SK-N-MC (cell line): ENCODE measurements around the gene ZNF575.

Experiments
- DNase-seq: peaks from one replicate; pipeline ENCODE4 v3.0.0-alpha.2; 2011; ENCODE audit warnings: low read depth, low spot score
- H3K27ac ChIP-seq: fragments of 200-600 bp; sonication (generic); 2 replicates; pipeline ENCODE4 v1.5.1; 2016; ENCODE audit warnings: mixed run types
- H3K36me3 ChIP-seq: fragments of 200-600 bp; sonication (generic); 2 replicates; pipeline ENCODE4 v1.6.1; 2017; ENCODE audit warnings: antibody characterized with exemption, low read length, mixed read lengths; ENCODE audit not compliant: insufficient read depth
- H3K4me3 ChIP-seq: fragments of 200-600 bp; sonication (generic); 2 replicates; pipeline ENCODE4 v1.5.1; 2016
- H3K9ac ChIP-seq: fragments of 200-600 bp; sonication (generic); 2 replicates; pipeline ENCODE4 v1.8.0; 2017; ENCODE audit warnings: mixed run types, mixed read lengths; ENCODE audit not compliant: insufficient read length
- H3K9me3 ChIP-seq: fragments of 200-600 bp; sonication (generic); 2 replicates; pipeline ENCODE4 v1.6.1; 2017; ENCODE audit warnings: low read depth, mild to moderate bottlenecking, antibody characterized with exemption, low read length, moderate library complexity, mixed read lengths
- EZH2 ChIP-seq: fragments of 200-600 bp; sonication (generic); IDR thresholded peaks from one replicate; pipeline ENCODE4 v1.6.1; 2017; ENCODE audit warnings: antibody characterized with exemption
- FOXP2 ChIP-seq: optimal IDR thresholded peaks from 2 replicates; pipeline ENCODE3; 2011; ENCODE audit warnings: mild to moderate bottlenecking, moderate library complexity; ENCODE audit not compliant: insufficient read depth; ENCODE audit errors: extremely low read length, control extremely low read depth
- POLR2AphosphoS5 ChIP-seq: IDR thresholded peaks from 2 replicates; pipeline ENCODE4 v1.6.1; 2012; ENCODE audit warnings: mild to moderate bottlenecking, low read depth, low read length, borderline replicate concordance

The ZNF575 gene

GRCh38 chr19:43533546-43534304, 737 bp downstream of the ZNF575 start:
- H3K36me3 ChIP-seq = peaks cover 7% of the 10 kb centered on the region
- H3K4me3 ChIP-seq = peak overlapping the region; percentile 58
- H3K27ac ChIP-seq = no peak overlapping the region
- peak; percentile 98 for DNase-seq
- no peak overlapping the region for H3K9ac ChIP-seq
- TF ChIP-seq POLR2AphosphoS5 (0 out of 2 replicates have a peak, but pooled peaks have one; percentile 23), EZH2 (no peak), FOXP2 (no peak)
- no peaks in the 10 kb centered on the region for H3K9me3 ChIP-seq

GRCh38 chr19:43534305-43534815, 1.4 kb downstream of the ZNF575 start:
- no peak for TF ChIP-seq FOXP2
- TF ChIP-seq EZH2 = no peak
- TF ChIP-seq POLR2AphosphoS5 = no peak

GRCh38 chr19:43534816-43535761, 2.1 kb downstream of the ZNF575 start:
- DNase-seq = no peak
- Histone ChIP-seq H3K9ac (no peak overlapping the region), H3K4me3 (no peak overlapping the region), H3K36me3 (peaks cover 16% of the 10 kb centered on the region), H3K9me3 (no peaks in the 10 kb centered on the region), H3K27ac (no peak overlapping the region)
- TF ChIP-seq POLR2AphosphoS5 (no peak), FOXP2 (no peak), EZH2 (no peak)

More at GRCh38 chr19:43534305-43534815, 1.4 kb downstream of the ZNF575 start:
- Histone ChIP-seq H3K9me3 (no peaks in the 10 kb centered on the region), H3K27ac (no peak overlapping the region), H3K36me3 (peaks cover 13% of the 10 kb centered on the region), H3K4me3 (no peak overlapping the region), H3K9ac (no peak overlapping the region)
- DNase-seq = no peak

GRCh38 chr19:43538922-43539321, 5.9 kb downstream of the ZNF575 start:
- Histone ChIP-seq H3K36me3 (peaks cover 40% of the 10 kb centered on the region), H3K9me3 (no peaks in the 10 kb centered on the region), H3K9ac (no peak overlapping the region), H3K27ac (no peak overlapping the region), H3K4me3 (no peak overlapping the region)
- no peak for TF ChIP-seq EZH2
- no peak for TF ChIP-seq FOXP2
- no peak for TF ChIP-seq POLR2AphosphoS5
- no peak for DNase-seq

- H3K36me3 ChIP-seq = peaks cover 40% of the 10 kb centered on the region
- TF ChIP-seq EZH2 (no peak), POLR2AphosphoS5 (no peak), FOXP2 (no peak)
- H3K4me3 ChIP-seq = no peak overlapping the region
- H3K9ac ChIP-seq = no peak overlapping the region
- H3K27ac ChIP-seq = no peak overlapping the region
- no peak for DNase-seq
- H3K9me3 ChIP-seq = no peaks in the 10 kb centered on the region
Observed at GRCh38 chr19:43540381-43540780, 7.4 kb downstream of the ZNF575 start.

- Histone ChIP-seq H3K27ac (no peak overlapping the region), H3K36me3 (peaks cover 40% of the 10 kb centered on the region), H3K4me3 (no peak overlapping the region), H3K9me3 (no peaks in the 10 kb centered on the region), H3K9ac (no peak overlapping the region)
- no peak for TF ChIP-seq POLR2AphosphoS5
- TF ChIP-seq EZH2 = no peak
- no peak for TF ChIP-seq FOXP2
- DNase-seq = no peak
Observed at GRCh38 chr19:43541920-43542650, 9.1 kb downstream of the ZNF575 start.

GRCh38 chr19:43544077-43544476, 11.1 kb downstream of the ZNF575 start:
- peaks cover 30% of the 10 kb centered on the region for H3K36me3 ChIP-seq
- no peak for DNase-seq

More at GRCh38 chr19:43544077-43544476, 11.1 kb downstream of the ZNF575 start:
- no peaks in the 10 kb centered on the region for H3K9me3 ChIP-seq
- H3K9ac ChIP-seq = no peak overlapping the region
- no peak for TF ChIP-seq FOXP2
- no peak for TF ChIP-seq EZH2
- TF ChIP-seq POLR2AphosphoS5 = no peak
- no peak overlapping the region for H3K27ac ChIP-seq
- H3K4me3 ChIP-seq = no peak overlapping the region
